H1 (cell line): ENCODE measurements around the gene HSD17B4. TPM values are rescaled to one million over a fixed set of nuclear protein-coding genes. Genes with fewer than 3 reads are reported as not detected.

Experiments
- ASH2L ChIP-seq: fragments of 200-600, 300-600 bp; sonication (generic); IDR thresholded peaks from one replicate; pipeline ENCODE4 v1.7.1; 2017; ENCODE audit warnings: low read length
- BCL11A ChIP-seq, 2 experiments: IDR thresholded peaks; one replicate each; pipeline ENCODE4 v1.6.1; 2011; ENCODE audit warnings: low read depth in 2 of 2, low read length in 2 of 2, mild to moderate bottlenecking in 2 of 2
- CEBPB ChIP-seq: IDR thresholded peaks from 2 replicates; pipeline ENCODE4 v1.6.1; 2012; ENCODE audit warnings: low read depth, low read length
- CREB1 ChIP-seq: IDR thresholded peaks from 2 replicates; pipeline ENCODE4 v1.6.1; 2012; ENCODE audit warnings: inconsistent platforms
- CTBP2 ChIP-seq: IDR thresholded peaks from 2 replicates; pipeline ENCODE4 v1.7.0; 2011; ENCODE audit warnings: borderline replicate concordance, mild to moderate bottlenecking, moderate library complexity, mixed read lengths, low read length; ENCODE audit not compliant: insufficient read depth, insufficient read length
- EZH2 ChIP-seq: fragments of 200-600 bp; sonication (generic); IDR thresholded peaks from 2 replicates; pipeline ENCODE4 v1.7.1; 2012; ENCODE audit warnings: low read depth, mild to moderate bottlenecking, moderate library complexity, low read length, inconsistent platforms; ENCODE audit not compliant: severe bottlenecking
- HDAC2 ChIP-seq, 2 experiments: fragments of 300-600 bp in 1 of 2; sonication (generic) in 1 of 2; IDR thresholded peaks; 2 replicates each; pipeline ENCODE4 v1.6.1; 2011 to 2012; ENCODE audit warnings: low read depth in 2 of 2, low read length in 2 of 2, mild to moderate bottlenecking in 2 of 2, moderate library complexity in 2 of 2, borderline replicate concordance in 1 of 2, inconsistent platforms in 1 of 2
- HDAC6 ChIP-seq: IDR thresholded peaks from one replicate; pipeline ENCODE4 v1.7.1; 2012; ENCODE audit warnings: low read depth, mild to moderate bottlenecking, inconsistent platforms, low read length, moderate library complexity
- JUND ChIP-seq: IDR thresholded peaks from 2 replicates; pipeline ENCODE4 v1.6.1; 2011; ENCODE audit warnings: mild to moderate bottlenecking, improper control_type of control experiment, low read length
- KDM5A ChIP-seq: fragments of 200-600 bp; IDR thresholded peaks from 2 replicates; pipeline ENCODE4 v1.7.1; 2012; ENCODE audit warnings: mild to moderate bottlenecking, low read length, inconsistent platforms, mixed read lengths
- PHF8 ChIP-seq: fragments of 200-600 bp; sonication (generic); conservative IDR thresholded peaks from 2 replicates; pipeline ENCODE4 v1.7.1; 2012; ENCODE audit warnings: low read depth, mild to moderate bottlenecking, inconsistent platforms, low read length, moderate library complexity
- RAD21 ChIP-seq, 2 experiments: IDR thresholded peaks in 1 of 2; conservative IDR thresholded peaks in 1 of 2; 2 replicates each; pipeline ENCODE4 v1.6.1; 2011; ENCODE audit warnings: low read depth in 2 of 2, low read length in 2 of 2, improper control_type of control experiment in 1 of 2, inconsistent platforms in 1 of 2, mild to moderate bottlenecking in 1 of 2, moderate library complexity in 1 of 2
- RFX5 ChIP-seq: IDR thresholded peaks from 2 replicates; pipeline ENCODE4 v1.6.1; 2011; ENCODE audit warnings: low read depth, low read length, improper control_type of control experiment, borderline replicate concordance
- RNF2 ChIP-seq: fragments of 200-900, 300-1000 bp; sonication (generic); IDR thresholded peaks from 2 replicates; pipeline ENCODE4 v1.7.1; 2016; ENCODE audit warnings: borderline replicate concordance, low read depth, mild to moderate bottlenecking, antibody characterized with exemption, low read length; ENCODE audit not compliant: poor library complexity, severe bottlenecking; ENCODE audit errors: missing control alignments
- SIN3A ChIP-seq, 2 experiments: IDR thresholded peaks in 1 of 2; conservative IDR thresholded peaks in 1 of 2; 2 replicates each; pipeline ENCODE4 v1.6.1; 2011 to 2012; ENCODE audit warnings: low read length in 2 of 2, improper control_type of control experiment in 1 of 2, low read depth in 1 of 2, mild to moderate bottlenecking in 1 of 2
- SIRT6 ChIP-seq: IDR thresholded peaks from one replicate; pipeline ENCODE4 v1.7.1; 2012; ENCODE audit warnings: low read length, inconsistent platforms
- SIX5 ChIP-seq: IDR thresholded peaks from 2 replicates; pipeline ENCODE4 v1.6.1; 2011; ENCODE audit warnings: mild to moderate bottlenecking, low read depth, low read length
- SP2 ChIP-seq: IDR thresholded peaks from 2 replicates; pipeline ENCODE4 v1.6.1; 2012; ENCODE audit warnings: mild to moderate bottlenecking, low read length, inconsistent platforms
- TAF1 ChIP-seq: IDR thresholded peaks from 2 replicates; pipeline ENCODE4 v1.6.1; 2011; ENCODE audit warnings: mild to moderate bottlenecking, low read depth, low read length
- YY1 ChIP-seq: IDR thresholded peaks from 2 replicates; pipeline ENCODE4 v1.6.1; 2011; ENCODE audit warnings: low read depth, mild to moderate bottlenecking, low read length
- polyA plus RNA-seq, 7 experiments: library from polyadenylated mRNA; depleted of rRNA in 3 of 7; stranded (reverse) in 5 of 7; unstranded in 2 of 7; fragments of >200 nt in 5 of 7; fragments of 200-250 nt in 2 of 7; gene quantifications; 1 replicate in 5 of 7; 2 replicates in 1 of 7; 4 replicates in 1 of 7; pipeline versions ENCODE4 v1.2.1 to v1.2.3, GENCODE V29; 2011 to 2013; ENCODE audit warnings: missing spikeins in 2 of 7, mixed read lengths in 2 of 7
- total RNA-seq: library from RNA; stranded (reverse); fragmentation: NEBNext Ultra II Directional; extraction: Animal tissue kit (Norgen Biotek cat#: 25700); gene quantifications from 2 replicates; pipeline ENCODE4 v1.2.1, GENCODE V29; 2021

HSD17B4 gene
- total and polyA plus RNA-seq, 2 of the 8 experiments (the other 6 are each of a cell fraction or from before 2014, with no cell fraction given) = 305 to 369 TPM

GRCh38 chr5:119417891-119418605 is 34.2 kb upstream of the HSD17B4 start (continued):
- TF ChIP-seq BCL11A (IDR thresholded peaks at IDR 0.05; ENCODE audit: low read depth in 2 of 2, low read length in 2 of 2) (no peak), SP2 (no peak), RNF2 (no peak), CTBP2 (no peak), SIN3A (conservative IDR thresholded peaks at IDR 0.05 in 1 of 2, IDR thresholded peaks at IDR 0.05 in 1 of 2; ENCODE audit: low read depth in 1 of 2, low read length in 2 of 2) (no peak), RFX5 (no peak), PHF8 (no peak), EZH2 (no peak), TAF1 (no peak), JUND (no peak), YY1 (no peak), HDAC6 (no peak), RAD21 (IDR thresholded peaks at IDR 0.05 in 1 of 2, conservative IDR thresholded peaks at IDR 0.05 in 1 of 2; ENCODE audit: low read depth in 2 of 2, low read length in 2 of 2) (no peak), SIRT6 (no peak), CREB1 (no peak), KDM5A (no peak), CEBPB (peak; percentile 57), HDAC2 (IDR thresholded peaks at IDR 0.05; ENCODE audit: borderline replicate concordance in 1 of 2, low read depth in 2 of 2, low read length in 2 of 2) (no peak), SIX5 (no peak), ASH2L (no peak)
